ENCODE data around the gene E4F1. TPM values are rescaled to one million over a fixed set of nuclear protein-coding genes. Genes with fewer than 3 reads are reported as not detected.

E4F1 gene
- total and polyA plus RNA-seq, 2 experiments from 2014 or later: 15.5 to 19.7 TPM

GRCh38 chr16:2189252-2189893 lies 34.0 kb upstream of the E4F1 start:
- Histone ChIP-seq H3K9me2 (replicated peaks; ENCODE audit: insufficient read depth) (no peaks in the 10 kb centered on the region), H2AFZ (no peak overlapping the region), H4K20me1 (ENCODE audit: insufficient read depth, poor library complexity, severe bottlenecking) (no peaks in the 10 kb centered on the region), H3K4me1 (ENCODE audit: insufficient read depth) (no peaks in the 10 kb centered on the region), H3K27ac (no peak overlapping the region), H3K4me3 (no peak overlapping the region), H3K27me3 (no peaks in the 10 kb centered on the region), H3K36me3 (replicated peaks; ENCODE audit: insufficient read depth, low read depth) (no peaks in the 10 kb centered on the region), H3K4me2 (no peak overlapping the region), H3K79me2 (no peaks in the 10 kb centered on the region), H3K9me3 (ENCODE audit: low read depth) (no peaks in the 10 kb centered on the region)
- WGBS (ENCODE audit: low lambda C conversion rate, missing lambda C conversion rate): 99% methylated on average over 17 of the region's 25 CpGs
- TF ChIP-seq EZH2phosphoT487 (IDR thresholded peaks at IDR 0.05; ENCODE audit: low read depth, severe bottlenecking, unreplicated experiment) (no peak), EZH2 (IDR thresholded peaks at IDR 0.05; ENCODE audit: borderline replicate concordance) (no peak)
- TF ChIP-seq, protein P1, sequence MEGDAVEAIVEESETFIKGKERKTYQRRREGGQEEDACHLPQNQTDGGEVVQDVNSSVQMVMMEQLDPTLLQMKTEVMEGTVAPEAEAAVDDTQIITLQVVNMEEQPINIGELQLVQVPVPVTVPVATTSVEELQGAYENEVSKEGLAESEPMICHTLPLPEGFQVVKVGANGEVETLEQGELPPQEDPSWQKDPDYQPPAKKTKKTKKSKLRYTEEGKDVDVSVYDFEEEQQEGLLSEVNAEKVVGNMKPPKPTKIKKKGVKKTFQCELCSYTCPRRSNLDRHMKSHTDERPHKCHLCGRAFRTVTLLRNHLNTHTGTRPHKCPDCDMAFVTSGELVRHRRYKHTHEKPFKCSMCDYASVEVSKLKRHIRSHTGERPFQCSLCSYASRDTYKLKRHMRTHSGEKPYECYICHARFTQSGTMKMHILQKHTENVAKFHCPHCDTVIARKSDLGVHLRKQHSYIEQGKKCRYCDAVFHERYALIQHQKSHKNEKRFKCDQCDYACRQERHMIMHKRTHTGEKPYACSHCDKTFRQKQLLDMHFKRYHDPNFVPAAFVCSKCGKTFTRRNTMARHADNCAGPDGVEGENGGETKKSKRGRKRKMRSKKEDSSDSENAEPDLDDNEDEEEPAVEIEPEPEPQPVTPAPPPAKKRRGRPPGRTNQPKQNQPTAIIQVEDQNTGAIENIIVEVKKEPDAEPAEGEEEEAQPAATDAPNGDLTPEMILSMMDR (IDR thresholded peaks at IDR 0.05; ENCODE audit: poor library complexity): no peak
- no peak for DNase-seq (ENCODE audit: low spot score)

DNA sequence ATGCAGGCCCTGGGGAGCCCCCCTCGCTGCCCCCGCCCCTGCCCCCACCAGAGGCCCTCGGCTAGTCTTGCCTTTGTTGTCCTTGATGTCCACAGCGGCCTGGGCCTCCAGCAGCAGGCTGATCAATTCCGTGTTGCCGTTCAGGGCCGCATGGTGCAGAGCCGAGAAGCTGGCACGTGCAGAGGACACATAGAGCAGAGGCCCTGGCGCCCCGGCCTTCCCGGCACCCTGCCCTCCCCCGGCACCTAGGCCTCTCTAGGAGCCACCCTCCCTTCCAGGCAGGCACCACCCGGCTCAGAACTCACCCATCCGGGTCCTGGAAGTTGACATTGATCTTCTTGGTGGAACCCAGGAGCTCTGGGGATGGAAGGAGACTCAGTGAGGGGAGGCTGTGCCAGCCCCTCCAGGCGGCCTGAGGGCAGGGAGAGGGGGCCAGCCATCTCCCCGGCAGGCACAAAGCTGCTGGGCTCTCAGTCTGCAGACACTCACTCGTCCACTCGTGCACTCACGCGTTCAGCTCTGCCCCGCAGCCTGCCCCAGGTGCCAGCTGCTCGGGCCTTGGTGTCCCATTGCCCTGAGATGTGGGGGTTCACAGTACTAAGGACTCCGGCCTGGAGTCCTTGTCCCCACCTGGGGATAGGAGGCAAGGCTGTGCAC lies 33.3 kb upstream of the E4F1 start:
- Histone ChIP-seq H3K4me1 (ENCODE audit: insufficient read depth) (peaks cover 3% of the 10 kb centered on the region), H3K27me3 (no peaks in the 10 kb centered on the region), H3K79me2 (no peaks in the 10 kb centered on the region), H3K4me2 (no peak overlapping the region), H3K9me2 (replicated peaks; ENCODE audit: insufficient read depth) (no peaks in the 10 kb centered on the region), H3K36me3 (replicated peaks; ENCODE audit: insufficient read depth, low read depth) (no peaks in the 10 kb centered on the region), H3K9me3 (ENCODE audit: low read depth) (no peaks in the 10 kb centered on the region), H2AFZ (no peak overlapping the region), H3K4me3 (no peak overlapping the region), H4K20me1 (ENCODE audit: insufficient read depth, poor library complexity, severe bottlenecking) (no peaks in the 10 kb centered on the region), H3K27ac (no peak overlapping the region)
- 93% methylated on average over 21 of the region's 24 CpGs for WGBS (ENCODE audit: low lambda C conversion rate, missing lambda C conversion rate)
- no peak for TF ChIP-seq EZH2phosphoT487 (IDR thresholded peaks at IDR 0.05; ENCODE audit: low read depth, severe bottlenecking, unreplicated experiment)
- TF ChIP-seq EZH2 (IDR thresholded peaks at IDR 0.05; ENCODE audit: borderline replicate concordance): no peak
- TF ChIP-seq, protein P1 (IDR thresholded peaks at IDR 0.05; ENCODE audit: poor library complexity): no peak
- DNase-seq (ENCODE audit: low spot score): no peak

- Histone ChIP-seq H3K9me2 (replicated peaks; ENCODE audit: insufficient read depth) (no peaks in the 10 kb centered on the region), H3K4me1 (ENCODE audit: insufficient read depth) (peaks cover 10% of the 10 kb centered on the region), H2AFZ (no peak overlapping the region), H3K36me3 (replicated peaks; ENCODE audit: insufficient read depth, low read depth) (no peaks in the 10 kb centered on the region), H3K4me3 (no peak overlapping the region), H4K20me1 (ENCODE audit: insufficient read depth, poor library complexity, severe bottlenecking) (no peaks in the 10 kb centered on the region), H3K27me3 (peaks cover 5% of the 10 kb centered on the region), H3K9me3 (ENCODE audit: low read depth) (no peaks in the 10 kb centered on the region), H3K27ac (no peak overlapping the region), H3K4me2 (no peak overlapping the region), H3K79me2 (no peaks in the 10 kb centered on the region)
- no peak for DNase-seq (ENCODE audit: low spot score)
- WGBS (ENCODE audit: low lambda C conversion rate, missing lambda C conversion rate): 94% methylated on average over 23 of the region's 25 CpGs
- TF ChIP-seq EZH2 (IDR thresholded peaks at IDR 0.05; ENCODE audit: borderline replicate concordance) (no peak), EZH2phosphoT487 (IDR thresholded peaks at IDR 0.05; ENCODE audit: low read depth, severe bottlenecking, unreplicated experiment) (no peak)
- TF ChIP-seq, protein P1 (IDR thresholded peaks at IDR 0.05; ENCODE audit: poor library complexity): no peak
Observed at GRCh38 chr16:2190659-2191445, 32.5 kb upstream of the E4F1 start.
